DOHH2 (cell line): ENCODE data around the gene KLRG1.

ENCODE experiments used
- H3F3A ChIP-seq: fragments of 200-600 bp; sonication (generic), shearing (Covaris generic); 2 replicates; pipeline ENCODE4 v1.6.0; 2016; ENCODE audit warnings: antibody characterized with exemption, mild to moderate bottlenecking; ENCODE audit not compliant: control insufficient read depth, insufficient read depth
- H3K27ac ChIP-seq: fragments of 200-600 bp; sonication (generic); 2 replicates; pipeline ENCODE4 v1.5.1; 2014; ENCODE audit warnings: low read depth, mild to moderate bottlenecking, low read length, moderate library complexity
- H3K27me3 ChIP-seq: fragments of 200-600 bp; sonication (generic); 2 replicates; pipeline ENCODE4 v1.6.1; 2014; ENCODE audit warnings: mild to moderate bottlenecking, low read length, mixed read lengths; ENCODE audit not compliant: control insufficient read depth
- H3K36me3 ChIP-seq: fragments of 200-600 bp; sonication (generic); 2 replicates; pipeline ENCODE4 v1.6.1; 2014; ENCODE audit warnings: mild to moderate bottlenecking, low read length, moderate library complexity, mixed read lengths; ENCODE audit not compliant: control insufficient read depth
- H3K4me1 ChIP-seq: fragments of 200-600 bp; sonication (generic); 2 replicates; pipeline ENCODE4 v1.6.1; 2014; ENCODE audit warnings: mild to moderate bottlenecking, low read length, mixed read lengths; ENCODE audit not compliant: control insufficient read depth
- H3K4me2 ChIP-seq: fragments of 200-600 bp; sonication (generic); 2 replicates; pipeline ENCODE4 v1.6.0; 2014; ENCODE audit warnings: mild to moderate bottlenecking, low read length, moderate library complexity
- H3K4me3 ChIP-seq: fragments of 200-600 bp; sonication (generic); 2 replicates; pipeline ENCODE4 v1.5.1; 2014; ENCODE audit warnings: mild to moderate bottlenecking, low read length, mixed read lengths
- H3K79me2 ChIP-seq: fragments of 200-600 bp; sonication (generic); 2 replicates; pipeline ENCODE4 v1.6.1; 2014; ENCODE audit warnings: mild to moderate bottlenecking, low read length, mixed read lengths; ENCODE audit not compliant: control insufficient read depth
- H3K9me2 ChIP-seq: fragments of 200-600 bp; sonication (generic); replicated peaks from 2 replicates; pipeline ENCODE4 v1.6.1; 2014; ENCODE audit warnings: mild to moderate bottlenecking, low read length, mixed read lengths; ENCODE audit not compliant: control insufficient read depth
- H3K9me3 ChIP-seq: fragments of 200-600 bp; sonication (generic); 2 replicates; pipeline ENCODE4 v1.6.1; 2014; ENCODE audit warnings: antibody characterized with exemption, low read length, mixed read lengths; ENCODE audit not compliant: control insufficient read depth, insufficient read depth
- H4K20me1 ChIP-seq: fragments of 200-600 bp; sonication (generic); 2 replicates; pipeline ENCODE4 v1.6.0; 2014; ENCODE audit warnings: low read depth, mild to moderate bottlenecking, antibody characterized with exemption, low read length, moderate library complexity; ENCODE audit not compliant: control insufficient read depth, insufficient read depth
- EZH2phosphoT487 ChIP-seq: fragments of 200-600 bp; sonication (generic); IDR thresholded peaks from 2 replicates; pipeline ENCODE4 v1.6.1; 2017; ENCODE audit warnings: borderline replicate concordance, mild to moderate bottlenecking, antibody characterized with exemption, low read length, moderate library complexity, mixed read lengths
- TF ChIP-seq, protein P1 (sequence below): fragments of 200-600 bp; sonication (generic); IDR thresholded peaks from one replicate; pipeline ENCODE4 v1.5.1; 2014; ENCODE audit warnings: antibody characterized with exemption, mild to moderate bottlenecking, low read depth, low read length; ENCODE audit not compliant: poor library complexity, severe bottlenecking

The KLRG1 gene

DNA sequence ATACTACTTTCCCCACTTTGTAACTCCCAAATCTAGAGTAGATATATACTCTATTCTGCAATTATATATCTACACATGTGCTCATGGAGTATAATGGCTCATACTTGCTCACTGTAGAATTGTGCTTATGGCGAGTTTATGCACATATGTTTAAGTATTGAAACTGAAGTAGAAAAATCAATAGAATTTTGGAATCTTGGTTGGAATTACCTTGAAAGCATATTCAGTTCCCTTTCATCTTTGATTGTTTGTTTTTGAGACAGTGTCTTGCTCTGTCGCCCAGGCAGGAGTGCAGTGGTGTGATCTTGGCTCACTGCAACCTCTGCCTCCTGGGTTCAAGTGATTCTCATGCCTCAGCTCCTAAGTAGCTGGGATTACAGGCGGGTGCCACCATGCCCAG is 4.5 kb downstream of the KLRG1 start:
- peaks cover 14% of the 10 kb centered on the region for H3K4me1 ChIP-seq
- no peaks in the 10 kb centered on the region for H3K27me3 ChIP-seq
- H3K9me3 ChIP-seq, result no peaks in the 10 kb centered on the region
- no peaks in the 10 kb centered on the region for H3K9me2 ChIP-seq
- H3F3A ChIP-seq, result no peaks in the 10 kb centered on the region
- no peak for TF ChIP-seq EZH2phosphoT487
- TF ChIP-seq, protein P1, sequence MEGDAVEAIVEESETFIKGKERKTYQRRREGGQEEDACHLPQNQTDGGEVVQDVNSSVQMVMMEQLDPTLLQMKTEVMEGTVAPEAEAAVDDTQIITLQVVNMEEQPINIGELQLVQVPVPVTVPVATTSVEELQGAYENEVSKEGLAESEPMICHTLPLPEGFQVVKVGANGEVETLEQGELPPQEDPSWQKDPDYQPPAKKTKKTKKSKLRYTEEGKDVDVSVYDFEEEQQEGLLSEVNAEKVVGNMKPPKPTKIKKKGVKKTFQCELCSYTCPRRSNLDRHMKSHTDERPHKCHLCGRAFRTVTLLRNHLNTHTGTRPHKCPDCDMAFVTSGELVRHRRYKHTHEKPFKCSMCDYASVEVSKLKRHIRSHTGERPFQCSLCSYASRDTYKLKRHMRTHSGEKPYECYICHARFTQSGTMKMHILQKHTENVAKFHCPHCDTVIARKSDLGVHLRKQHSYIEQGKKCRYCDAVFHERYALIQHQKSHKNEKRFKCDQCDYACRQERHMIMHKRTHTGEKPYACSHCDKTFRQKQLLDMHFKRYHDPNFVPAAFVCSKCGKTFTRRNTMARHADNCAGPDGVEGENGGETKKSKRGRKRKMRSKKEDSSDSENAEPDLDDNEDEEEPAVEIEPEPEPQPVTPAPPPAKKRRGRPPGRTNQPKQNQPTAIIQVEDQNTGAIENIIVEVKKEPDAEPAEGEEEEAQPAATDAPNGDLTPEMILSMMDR, result no peak
- no peak overlapping the region for H3K4me2 ChIP-seq
- H3K36me3 ChIP-seq, result no peaks in the 10 kb centered on the region
- H3K79me2 ChIP-seq, result no peaks in the 10 kb centered on the region
- no peak overlapping the region for H3K4me3 ChIP-seq
- no peak overlapping the region for H3K27ac ChIP-seq
- no peaks in the 10 kb centered on the region for H4K20me1 ChIP-seq

DNA sequence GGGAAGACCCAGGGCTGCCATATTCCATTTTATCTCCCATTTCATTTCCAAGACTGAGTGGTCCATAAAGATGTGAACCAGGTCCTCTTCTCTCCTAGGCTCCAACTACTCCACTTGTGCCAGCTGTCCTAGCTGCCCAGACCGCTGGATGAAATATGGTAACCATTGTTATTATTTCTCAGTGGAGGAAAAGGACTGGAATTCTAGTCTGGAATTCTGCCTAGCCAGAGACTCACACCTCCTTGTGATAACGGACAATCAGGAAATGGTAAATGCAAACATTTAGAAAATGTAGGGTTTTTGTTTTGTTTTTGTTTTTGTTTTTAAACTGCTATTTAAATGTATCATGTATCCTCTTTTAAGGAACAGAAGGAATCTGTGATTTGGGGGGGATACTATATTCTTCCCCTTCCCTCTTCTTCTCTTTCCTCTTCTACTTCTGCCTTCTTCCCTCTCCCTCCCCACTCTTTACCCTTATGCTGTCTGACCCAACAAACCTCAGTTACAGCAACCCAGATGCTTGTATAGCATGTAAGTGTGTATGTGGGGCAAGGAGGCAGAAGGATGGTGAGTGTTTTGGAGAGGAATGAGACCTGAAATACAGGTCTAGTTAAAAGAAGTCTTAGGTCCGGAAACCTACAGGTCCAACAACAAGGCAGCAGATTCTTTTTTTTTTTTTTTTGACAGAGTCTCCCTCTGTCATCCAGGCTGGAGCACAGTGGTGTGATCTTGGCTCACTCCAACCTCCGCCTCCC is 5.9 kb downstream of the KLRG1 start:
- H3K9me2 ChIP-seq, result no peaks in the 10 kb centered on the region
- H3K4me1 ChIP-seq, result peaks cover under 1% of the 10 kb centered on the region; the same call in 1 of the 2 replicates
- no peaks in the 10 kb centered on the region for H3K79me2 ChIP-seq
- H3F3A ChIP-seq, result no peaks in the 10 kb centered on the region
- no peak overlapping the region for H3K27ac ChIP-seq
- no peaks in the 10 kb centered on the region for H3K27me3 ChIP-seq
- H3K4me2 ChIP-seq, result no peak overlapping the region
- TF ChIP-seq EZH2phosphoT487, result no peak
- TF ChIP-seq, protein P1, result no peak
- no peaks in the 10 kb centered on the region for H4K20me1 ChIP-seq
- H3K36me3 ChIP-seq, result no peaks in the 10 kb centered on the region
- H3K9me3 ChIP-seq, result no peaks in the 10 kb centered on the region
- H3K4me3 ChIP-seq, result no peak overlapping the region

DNA sequence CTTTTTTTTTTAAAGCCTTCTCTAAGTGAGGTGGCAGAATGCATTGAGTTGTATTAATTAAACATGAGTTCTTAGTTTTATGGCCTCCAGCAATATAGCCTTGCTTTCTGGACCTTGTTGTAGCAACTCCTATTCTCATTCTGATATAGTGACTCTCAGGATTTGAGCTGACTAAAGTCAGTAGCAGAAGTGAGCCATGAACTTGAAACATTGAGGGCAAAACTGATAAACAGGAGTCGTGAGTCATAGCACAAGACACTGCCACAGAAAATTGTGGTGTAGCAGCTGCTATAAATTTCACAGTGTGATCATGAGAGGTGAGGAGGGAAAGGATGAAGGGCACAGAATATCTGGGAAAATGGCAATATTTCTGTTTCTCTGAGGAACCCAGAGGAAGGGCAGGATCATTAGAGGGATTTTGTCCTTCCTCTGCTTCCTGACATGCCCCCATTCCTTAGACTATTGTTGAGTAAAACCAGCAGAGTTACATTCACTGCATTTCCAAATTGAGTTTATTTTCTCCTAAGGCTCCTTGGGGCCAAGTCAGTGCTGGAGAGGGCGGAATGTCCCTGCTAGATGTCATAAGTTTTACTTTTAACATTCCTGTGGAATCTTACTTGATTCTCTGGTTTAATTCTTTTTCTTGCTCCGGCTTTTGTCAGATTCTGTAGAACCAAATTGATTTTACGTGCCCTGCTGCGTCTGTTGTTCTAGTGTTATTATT is 7.5 kb downstream of the KLRG1 start:
- Histone ChIP-seq H3F3A (no peaks in the 10 kb centered on the region), H3K9me2 (no peaks in the 10 kb centered on the region), H3K4me2 (no peak overlapping the region), H3K4me1 (no peaks in the 10 kb centered on the region), H3K9me3 (no peaks in the 10 kb centered on the region), H3K4me3 (no peak overlapping the region), H3K27ac (no peak overlapping the region), H4K20me1 (no peaks in the 10 kb centered on the region), H3K79me2 (no peaks in the 10 kb centered on the region), H3K27me3 (no peaks in the 10 kb centered on the region), H3K36me3 (no peaks in the 10 kb centered on the region)
- TF ChIP-seq EZH2phosphoT487, result no peak
- TF ChIP-seq, protein P1, result no peak
